GM12892 (cell line): Measurements from ENCODE around the gene SULT1A1.
"Not testable (repeated sequence)": the region's sequence is repeated elsewhere in the genome, so short reads cannot be mapped to it uniquely, and the experiment has no call there.

Experiments used
- DNase-seq: peaks from one replicate; pipeline ENCODE4 v3.0.0; 2011; ENCODE audit not compliant: insufficient read length
- FAIRE-seq: peaks from 2 replicates; lab custom pipeline; 2011; peaks lifted over from hg19 to GRCh38; lab: Jason Lieb, UNC
- POLR2A ChIP-seq: IDR thresholded peaks from 2 replicates; pipeline ENCODE4 v1.6.1; 2011; ENCODE audit warnings: low read depth, low read length, control low read depth
- POLR2AphosphoS5 ChIP-seq: IDR thresholded peaks from 2 replicates; pipeline ENCODE4 v1.6.1; 2011; ENCODE audit warnings: low read depth, low read length, control low read depth
- TAF1 ChIP-seq: IDR thresholded peaks from 2 replicates; pipeline ENCODE4 v1.6.1; 2011; ENCODE audit warnings: low read depth, mild to moderate bottlenecking, control low read depth, low read length, borderline replicate concordance

The SULT1A1 gene

GRCh38 chr16:28612359-28613280 lies 2.8 kb upstream of the SULT1A1 start:
- peak; percentile 87 for FAIRE-seq

DNA sequence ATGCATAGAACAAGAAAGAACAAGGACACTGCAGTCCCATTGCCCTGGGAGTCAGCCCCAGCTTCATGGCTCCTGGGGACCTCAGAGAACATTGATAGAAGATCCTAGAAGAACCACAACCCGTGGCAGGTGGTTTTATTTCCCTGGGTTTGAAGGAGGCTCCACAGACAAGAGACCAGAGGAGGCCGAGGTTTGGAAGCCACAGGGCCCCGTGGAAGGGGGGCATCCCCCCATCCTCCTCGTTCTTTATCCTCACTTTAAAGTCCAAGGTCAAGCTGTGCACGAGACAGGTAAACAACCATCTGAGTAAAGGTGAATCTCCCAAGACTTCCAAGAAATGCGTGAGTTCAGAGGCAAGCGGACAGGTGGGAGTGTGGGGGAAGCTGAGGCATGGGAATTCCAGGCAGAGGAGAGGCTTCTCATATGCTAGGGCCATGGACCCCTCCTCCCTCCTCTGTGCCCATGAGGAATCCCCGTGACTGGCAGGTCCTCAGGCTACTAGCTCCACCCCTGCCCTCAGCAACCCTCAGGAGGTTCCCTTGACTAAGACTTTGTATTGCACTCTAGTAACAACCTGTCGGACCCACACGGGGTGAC lies 849 bp upstream of the SULT1A1 start:
- DNase-seq: no peak
- TF ChIP-seq POLR2AphosphoS5 (no peak), TAF1 (no peak), POLR2A (no peak)
- no peak for FAIRE-seq

More at GRCh38 chr16:28612359-28613280, 2.8 kb upstream of the SULT1A1 start:
- not testable (repeated sequence) for DNase-seq

GRCh38 chr16:28608867-28609596 lies 812 bp downstream of the SULT1A1 start:
- not testable (repeated sequence) for FAIRE-seq, DNase-seq

DNA sequence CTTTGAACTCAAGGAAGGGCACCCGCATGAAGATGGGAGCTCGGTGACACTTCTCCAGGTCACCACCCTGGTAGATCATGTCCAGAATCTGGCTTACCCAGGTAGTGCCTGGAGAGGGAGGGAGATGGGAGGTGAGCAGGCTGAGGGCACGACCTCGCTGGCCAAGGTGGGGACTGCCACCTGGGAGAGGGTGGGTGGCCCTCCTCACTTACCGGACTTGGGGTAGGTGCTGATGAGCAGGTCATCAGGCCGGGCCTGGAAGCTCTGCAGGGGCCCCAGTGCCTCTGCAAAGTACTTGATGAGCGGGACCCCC lies 1.4 kb downstream of the SULT1A1 start:
- not testable (repeated sequence) for FAIRE-seq

GRCh38 chr16:28607681-28608495 lies 2.0 kb downstream of the SULT1A1 start:
- FAIRE-seq, DNase-seq: not testable (repeated sequence)

More for the DNA sequence above, 1.4 kb downstream of the SULT1A1 start:
- not testable (repeated sequence) for DNase-seq

DNA sequence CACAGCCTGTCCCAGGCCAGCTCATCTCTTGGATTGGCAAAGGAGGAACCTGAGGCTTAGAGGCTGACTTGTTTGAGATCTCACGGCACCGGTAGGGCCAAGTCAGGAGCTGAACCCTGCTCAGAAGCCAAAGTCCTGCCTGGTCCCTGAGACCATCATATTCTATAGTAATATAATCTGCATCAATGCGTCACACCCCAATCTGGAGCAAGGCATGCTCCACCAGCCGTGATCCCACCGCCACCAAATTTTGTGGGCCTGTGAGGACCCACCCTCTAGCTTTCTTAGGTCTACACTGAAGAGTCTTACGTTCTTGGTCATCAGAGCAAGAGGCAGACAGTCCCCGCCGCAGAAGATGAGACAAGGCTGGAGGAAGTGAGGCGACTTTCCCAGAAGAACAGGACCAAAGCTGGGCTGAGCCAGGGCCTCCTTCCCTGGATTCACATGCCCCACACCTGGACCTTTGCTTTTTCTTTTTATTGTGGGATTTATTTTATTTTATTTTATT lies 2.7 kb downstream of the SULT1A1 start:
- TF ChIP-seq POLR2AphosphoS5: no peak
- no peak for DNase-seq
- FAIRE-seq: no peak

DNA sequence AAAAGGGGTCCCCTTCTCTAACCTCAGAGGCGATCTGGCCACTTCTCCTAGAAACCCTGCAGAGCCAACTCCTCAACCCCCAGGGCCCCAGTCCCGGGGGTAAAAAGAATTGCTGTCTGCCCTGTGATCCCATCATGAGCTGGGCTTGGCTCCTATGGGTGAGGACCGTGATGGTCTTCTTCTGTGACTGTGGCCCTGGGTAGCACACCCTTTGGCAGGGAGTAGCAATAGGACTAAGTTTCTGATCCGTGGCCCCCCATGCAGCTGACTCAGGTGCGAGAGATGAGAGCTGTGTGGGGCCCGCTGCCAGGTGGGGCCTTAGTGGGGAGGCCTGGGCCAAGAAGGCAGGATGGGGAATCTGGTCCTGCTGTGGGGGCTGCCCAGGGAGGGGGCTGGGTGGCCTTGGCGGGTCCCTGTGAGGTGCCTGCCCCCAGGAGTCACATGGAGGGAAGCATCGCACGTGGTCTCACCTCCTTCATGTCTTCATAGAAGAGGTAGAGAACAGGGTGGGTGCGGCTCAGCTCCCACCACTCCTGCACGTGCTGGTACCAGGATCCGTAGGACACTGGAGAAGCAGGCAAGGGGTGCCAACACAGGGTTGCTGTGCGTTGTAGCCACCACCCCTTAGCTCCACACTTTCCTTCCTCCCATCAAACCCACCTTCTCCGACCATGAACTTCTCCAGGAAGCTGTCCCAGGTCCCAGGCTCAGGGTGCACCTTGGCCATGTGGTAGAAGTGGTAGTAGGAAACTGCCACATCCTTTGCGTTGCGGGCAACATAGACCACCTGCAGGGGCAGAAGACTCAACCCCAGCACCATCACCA lies 3.3 kb downstream of the SULT1A1 start:
- DNase-seq: no peak
- TF ChIP-seq TAF1 (no peak), POLR2A (no peak)
- FAIRE-seq: no peak

GRCh38 chr16:28604186-28604565 lies 5.7 kb downstream of the SULT1A1 start:
- DNase-seq (no peak), FAIRE-seq (no peak)
- TF ChIP-seq POLR2AphosphoS5 (no peak), TAF1 (no peak), POLR2A (no peak)

GRCh38 chr16:28603381-28604185 lies 6.3 kb downstream of the SULT1A1 start:
- DNase-seq: no peak
- FAIRE-seq: no peak
- TF ChIP-seq POLR2A (no peak), TAF1 (no peak), POLR2AphosphoS5 (no peak)

DNA sequence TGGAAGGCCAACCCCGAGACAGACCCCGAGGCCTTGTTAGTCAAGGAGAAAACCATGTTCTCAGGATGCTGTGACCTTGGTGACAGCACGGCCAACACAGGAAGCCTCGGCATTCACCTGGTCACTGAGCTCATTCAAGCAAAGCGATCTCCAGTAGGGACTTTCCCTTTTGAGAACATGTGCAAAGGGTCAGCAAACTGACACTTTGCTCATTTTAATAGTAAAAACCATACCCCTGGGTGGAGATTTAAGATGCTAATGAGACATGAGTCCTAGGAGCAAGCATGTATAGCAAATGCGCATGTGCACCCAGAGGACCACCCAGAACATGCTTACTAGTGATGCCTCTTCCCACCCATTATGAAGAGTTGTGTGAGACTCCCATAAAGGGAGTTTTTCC lies 7.3 kb downstream of the SULT1A1 start:
- no peak for TF ChIP-seq POLR2AphosphoS5
- TF ChIP-seq POLR2A: no peak
- TF ChIP-seq TAF1: no peak
- FAIRE-seq: no peak
- no peak for DNase-seq

- not testable (repeated sequence) for DNase-seq, FAIRE-seq
These were observed 7.8 kb downstream of the SULT1A1 start for GRCh38 chr16:28602062-28602461.

DNA sequence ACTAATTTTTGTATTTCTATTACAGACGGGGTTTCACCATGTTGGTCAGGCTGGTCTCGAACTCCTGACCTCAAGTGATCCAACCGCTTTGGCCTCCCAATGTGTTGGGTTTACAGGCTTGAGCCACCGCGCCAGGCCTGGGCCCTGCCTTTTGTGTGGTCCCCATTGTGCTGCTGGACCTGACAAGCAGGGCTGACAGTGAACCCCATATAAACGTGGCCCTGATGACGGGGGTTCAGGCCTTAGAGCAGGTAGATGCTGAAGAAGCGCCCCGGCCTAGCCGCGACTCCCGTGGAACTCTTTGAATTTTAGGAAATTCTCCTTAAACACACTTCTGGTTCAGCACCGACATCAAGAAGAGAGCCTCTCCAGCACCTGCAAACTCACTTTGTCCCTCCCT lies 8.3 kb downstream of the SULT1A1 start:
- not testable (repeated sequence) for FAIRE-seq

GRCh38 chr16:28600965-28601364 lies 8.9 kb downstream of the SULT1A1 start:
- FAIRE-seq, DNase-seq: not testable (repeated sequence)

More for the DNA sequence above, 8.3 kb downstream of the SULT1A1 start:
- not testable (repeated sequence) for DNase-seq

DNA sequence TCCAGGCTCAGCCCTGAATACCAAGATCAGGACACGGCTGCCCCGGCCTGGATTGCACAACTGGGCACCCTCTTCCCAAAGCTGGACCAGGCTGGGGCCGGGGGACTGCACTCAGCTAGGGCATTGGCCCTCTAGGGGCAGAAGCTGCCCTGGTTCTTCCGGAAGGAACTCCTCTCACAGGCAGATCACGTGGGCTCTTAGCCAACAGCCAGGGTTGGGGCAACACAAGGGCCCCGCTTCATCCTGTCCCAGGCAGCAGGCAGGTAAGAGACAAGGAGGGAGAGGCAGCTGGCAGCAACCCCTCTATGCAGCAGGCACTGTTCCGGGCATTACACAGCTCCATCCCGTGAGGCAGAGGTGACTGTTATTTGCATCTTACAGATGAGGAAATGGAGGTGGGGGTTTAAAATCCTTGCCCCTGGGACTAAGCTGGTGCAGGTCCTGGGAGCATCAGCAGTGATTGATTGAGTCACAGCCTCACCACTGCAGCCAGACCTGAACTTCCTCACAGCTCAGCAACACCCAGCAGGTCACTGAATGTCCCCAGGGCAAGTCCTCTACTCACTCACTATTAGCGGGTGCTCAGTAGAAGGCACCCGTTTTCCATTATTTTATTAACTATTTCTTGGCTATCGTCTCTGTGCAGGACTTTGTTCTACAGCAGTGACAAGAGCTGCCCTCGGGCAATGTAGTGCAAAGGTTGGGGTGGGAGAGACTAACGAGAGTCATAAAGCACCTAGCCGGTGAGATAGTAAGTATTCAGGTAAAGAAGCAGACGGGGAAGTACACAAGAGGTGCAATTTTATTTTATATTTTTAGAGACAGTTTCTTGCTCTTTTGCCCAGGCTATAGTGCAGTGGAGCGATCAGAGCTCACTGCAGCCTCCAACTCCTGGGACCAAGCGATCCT lies 10.2 kb downstream of the SULT1A1 start:
- not testable (repeated sequence) for DNase-seq
- peak; percentile 67 for FAIRE-seq
